K562 (cell line): Measurements from ENCODE around the gene KLHL22. TPM values are rescaled to one million over a fixed set of nuclear protein-coding genes. Genes with fewer than 3 reads are reported as not detected.
"Not testable (repeated sequence)": the region's sequence is repeated elsewhere in the genome, so short reads cannot be mapped to it uniquely, and the experiment has no call there.

ENCODE experiments used
- ARHGAP35 ChIP-seq: fragments of 450-650 bp; IDR thresholded peaks from 2 replicates; pipeline ENCODE4 v1.6.1; 2018; ENCODE audit not compliant: partially characterized antibody
- EHMT2 ChIP-seq: fragments of 450-650 bp; IDR thresholded peaks from 2 replicates; pipeline ENCODE4 v1.6.1; 2018; ENCODE audit warnings: antibody characterized with exemption
- HNRNPLL ChIP-seq: fragments of 200-400 bp; formaldehyde crosslinking; IDR thresholded peaks from 2 replicates; pipeline ENCODE4 v1.6.1; 2017; ENCODE audit warnings: low read length, low read depth, mild to moderate bottlenecking; ENCODE audit not compliant: poor library complexity, severe bottlenecking
- POLR2A ChIP-seq: fragments of 450-650 bp; conservative IDR thresholded peaks from 2 replicates; pipeline ENCODE4 v1.6.1; 2016
- polyA plus RNA-seq, 8 experiments: library from polyadenylated mRNA; depleted of rRNA in 4 of 8; stranded (reverse) in 5 of 8; unstranded in 3 of 8; fragments of >200 nt; fragmentation: Nextera tagmentation in 2 of 8; fragmentation: Illumina TruSeq in 1 of 8; extraction: Ambion mirVana in 2 of 8; extraction: Trizol in 1 of 8; gene quantifications; 2 replicates each; pipeline versions ENCODE4 v1.2.1 to v1.2.3, GENCODE V29; 2011 to 2014; ENCODE audit warnings: inconsistent platforms in 1 of 8, missing spikeins in 1 of 8
- total RNA-seq, 7 experiments: library from RNA; depleted of rRNA in 6 of 7; stranded (reverse); fragments of >200 nt in 6 of 7; fragmentation: Illumina TruSeq in 2 of 7; extraction: Trizol in 2 of 7; gene quantifications; 2 replicates each; pipeline versions ENCODE4 v1.2.1 to v1.2.3, GENCODE V29; 2011 to 2021; ENCODE audit warnings: low replicate concordance in 1 of 7
- TF ChIP-seq, protein P1 (sequence below), 2 experiments: fragments of 450-650 bp in 1 of 2; sonication (generic) in 1 of 2; formaldehyde crosslinking in 1 of 2; IDR thresholded peaks; 2 replicates each; pipeline versions ENCODE4 v1.7.1 to v1.9.0; 2016 to 2022; ENCODE audit warnings: inconsistent platforms in 1 of 2, mild to moderate bottlenecking in 1 of 2, missing genetic modification reagents in 1 of 2
- TF ChIP-seq, protein P2 (sequence below): sonication (generic); formaldehyde crosslinking; IDR thresholded peaks from 2 replicates; pipeline ENCODE4 v1.9.0; 2022; ENCODE audit warnings: mild to moderate bottlenecking, missing genetic modification reagents

KLHL22 gene
- total and polyA plus RNA-seq, 9 of the 15 experiments (the other 6 are each of a cell fraction or from before 2014, with no cell fraction given), result 1.3 to 25.6 (median 15.2) TPM

DNA sequence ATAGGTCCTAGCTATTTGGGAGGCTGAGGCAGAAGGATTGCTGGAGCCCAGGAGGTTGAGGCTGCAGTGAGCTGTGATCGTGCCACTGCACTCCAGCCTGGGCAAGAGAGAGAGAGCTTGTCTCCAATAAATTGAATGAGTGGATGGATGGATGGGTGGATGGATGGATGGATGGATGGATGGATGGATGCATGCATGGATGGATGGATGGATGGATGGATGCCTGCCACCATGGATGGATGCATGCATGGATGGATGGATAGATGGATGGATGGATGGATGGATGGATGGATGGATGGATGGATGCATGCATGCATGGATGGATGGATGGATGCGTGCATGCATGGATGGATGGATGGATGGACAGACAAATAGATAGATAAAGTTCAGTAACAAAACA is 25.1 kb downstream of the KLHL22 start (continued):
- TF ChIP-seq, protein P1, sequence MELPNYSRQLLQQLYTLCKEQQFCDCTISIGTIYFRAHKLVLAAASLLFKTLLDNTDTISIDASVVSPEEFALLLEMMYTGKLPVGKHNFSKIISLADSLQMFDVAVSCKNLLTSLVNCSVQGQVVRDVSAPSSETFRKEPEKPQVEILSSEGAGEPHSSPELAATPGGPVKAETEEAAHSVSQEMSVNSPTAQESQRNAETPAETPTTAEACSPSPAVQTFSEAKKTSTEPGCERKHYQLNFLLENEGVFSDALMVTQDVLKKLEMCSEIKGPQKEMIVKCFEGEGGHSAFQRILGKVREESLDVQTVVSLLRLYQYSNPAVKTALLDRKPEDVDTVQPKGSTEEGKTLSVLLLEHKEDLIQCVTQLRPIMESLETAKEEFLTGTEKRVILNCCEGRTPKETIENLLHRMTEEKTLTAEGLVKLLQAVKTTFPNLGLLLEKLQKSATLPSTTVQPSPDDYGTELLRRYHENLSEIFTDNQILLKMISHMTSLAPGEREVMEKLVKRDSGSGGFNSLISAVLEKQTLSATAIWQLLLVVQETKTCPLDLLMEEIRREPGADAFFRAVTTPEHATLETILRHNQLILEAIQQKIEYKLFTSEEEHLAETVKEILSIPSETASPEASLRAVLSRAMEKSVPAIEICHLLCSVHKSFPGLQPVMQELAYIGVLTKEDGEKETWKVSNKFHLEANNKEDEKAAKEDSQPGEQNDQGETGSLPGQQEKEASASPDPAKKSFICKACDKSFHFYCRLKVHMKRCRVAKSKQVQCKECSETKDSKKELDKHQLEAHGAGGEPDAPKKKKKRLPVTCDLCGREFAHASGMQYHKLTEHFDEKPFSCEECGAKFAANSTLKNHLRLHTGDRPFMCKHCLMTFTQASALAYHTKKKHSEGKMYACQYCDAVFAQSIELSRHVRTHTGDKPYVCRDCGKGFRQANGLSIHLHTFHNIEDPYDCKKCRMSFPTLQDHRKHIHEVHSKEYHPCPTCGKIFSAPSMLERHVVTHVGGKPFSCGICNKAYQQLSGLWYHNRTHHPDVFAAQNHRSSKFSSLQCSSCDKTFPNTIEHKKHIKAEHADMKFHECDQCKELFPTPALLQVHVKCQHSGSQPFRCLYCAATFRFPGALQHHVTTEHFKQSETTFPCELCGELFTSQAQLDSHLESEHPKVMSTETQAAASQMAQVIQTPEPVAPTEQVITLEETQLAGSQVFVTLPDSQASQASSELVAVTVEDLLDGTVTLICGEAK (IDR thresholded peaks at IDR 0.05), result not testable (repeated sequence)
- TF ChIP-seq, protein P1 (CRISPR knock-in tag; IDR thresholded peaks at IDR 0.05), result 0 out of 2 replicates have a peak, but pooled peaks have one; percentile 17
- TF ChIP-seq EHMT2, result peak; percentile 61; the same call in 1 of the 2 replicates
- TF ChIP-seq, protein P2, sequence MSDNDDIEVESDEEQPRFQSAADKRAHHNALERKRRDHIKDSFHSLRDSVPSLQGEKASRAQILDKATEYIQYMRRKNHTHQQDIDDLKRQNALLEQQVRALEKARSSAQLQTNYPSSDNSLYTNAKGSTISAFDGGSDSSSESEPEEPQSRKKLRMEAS (CRISPR knock-in tag), result peak; percentile 26; the same call in 1 of the 2 replicates
- peak; percentile 18 for TF ChIP-seq ARHGAP35
- peak; percentile 90 for TF ChIP-seq HNRNPLL
- TF ChIP-seq POLR2A, result peak; percentile 43
